NCI-H2029 (cell line): ENCODE data around the gene FUNDC2.

Source experiments
- DNase-seq: peaks from one replicate; lab custom pipeline; 2025; lab: John Stamatoyannopoulos, UW

Gene FUNDC2

DNA sequence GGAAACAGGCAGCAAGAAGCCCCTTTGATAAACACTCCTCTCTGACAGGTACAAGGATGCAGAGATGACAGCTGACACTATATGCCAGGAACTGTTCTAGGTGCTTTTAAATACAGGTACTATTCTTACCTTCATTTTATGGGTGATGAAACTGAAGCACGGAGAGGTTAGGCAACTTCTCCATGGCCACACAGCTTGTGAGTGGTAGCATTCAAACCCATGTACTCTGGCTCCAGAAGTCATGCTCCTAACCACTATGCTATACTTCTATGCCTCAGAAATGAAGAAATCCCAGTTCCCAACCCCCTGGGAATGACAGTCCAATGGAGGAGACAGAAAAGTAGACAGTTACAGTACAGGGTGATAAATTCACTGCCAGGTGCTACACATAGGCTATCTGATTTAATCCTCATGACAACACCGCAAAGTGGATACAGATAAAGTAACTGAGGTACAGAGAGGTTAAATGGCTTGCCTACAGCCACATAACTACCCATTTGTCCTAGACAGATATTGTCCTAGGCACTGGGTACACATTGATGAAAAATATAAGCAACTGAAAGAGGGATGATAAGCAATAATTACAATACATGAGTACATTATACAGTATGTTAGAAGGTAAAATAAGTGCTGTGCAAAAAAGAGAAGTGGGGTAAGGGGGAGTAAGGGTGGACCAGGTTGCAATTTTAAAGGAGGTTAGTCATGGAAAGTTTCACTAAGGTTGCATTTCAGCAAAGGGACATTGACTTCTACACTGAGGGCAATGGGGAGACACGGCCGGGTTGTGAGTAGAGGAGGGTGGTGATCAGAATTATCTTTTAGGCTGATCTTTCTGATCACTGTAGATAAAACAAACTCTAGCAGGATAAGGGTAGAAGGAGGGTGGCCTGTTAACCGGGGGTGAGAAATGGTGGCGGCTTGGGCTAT is 2.5 kb upstream of the FUNDC2 start:
- DNase-seq = no peak

DNA sequence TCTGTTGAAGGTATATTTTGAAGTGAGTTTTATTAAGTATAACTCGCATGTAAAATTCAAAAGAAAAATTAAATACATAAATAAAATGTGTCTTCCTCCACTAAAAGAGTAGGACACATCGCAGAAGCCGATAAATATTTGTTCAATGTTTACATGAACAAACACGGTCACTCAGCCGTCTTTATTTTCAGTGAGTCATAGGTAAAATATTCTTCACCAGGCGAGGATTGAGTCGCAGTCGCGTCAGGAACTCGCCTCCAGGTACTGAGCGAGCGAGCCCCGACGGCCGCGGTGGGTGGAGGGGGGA is 271 bp upstream of the FUNDC2 start:
- DNase-seq = no peak

DNA sequence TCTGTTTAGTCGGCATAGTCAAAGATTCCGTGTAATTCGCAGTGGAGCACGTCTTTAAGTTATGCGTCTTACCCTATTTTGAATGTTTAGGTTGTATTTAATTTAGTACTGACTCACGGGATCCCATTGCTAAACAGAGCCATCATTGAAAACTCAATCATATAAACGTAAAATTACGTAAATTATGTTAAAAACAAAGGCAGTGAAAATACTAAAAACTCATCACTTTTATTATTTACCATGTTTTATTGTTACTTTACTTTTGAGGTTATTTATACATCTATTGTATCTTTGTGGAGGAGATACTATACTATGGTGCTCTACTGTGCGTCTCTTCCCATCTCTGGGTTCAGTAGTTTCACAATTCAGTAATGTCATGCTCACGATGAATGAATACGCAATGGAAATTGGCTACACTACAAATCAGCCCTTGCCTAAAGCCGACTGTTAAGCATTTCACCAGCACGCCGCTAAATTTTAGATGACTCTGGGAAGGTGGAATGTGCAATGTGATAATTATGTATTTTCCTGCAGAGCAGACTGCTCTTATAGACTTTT is 944 bp downstream of the FUNDC2 start:
- no peak for DNase-seq

DNA sequence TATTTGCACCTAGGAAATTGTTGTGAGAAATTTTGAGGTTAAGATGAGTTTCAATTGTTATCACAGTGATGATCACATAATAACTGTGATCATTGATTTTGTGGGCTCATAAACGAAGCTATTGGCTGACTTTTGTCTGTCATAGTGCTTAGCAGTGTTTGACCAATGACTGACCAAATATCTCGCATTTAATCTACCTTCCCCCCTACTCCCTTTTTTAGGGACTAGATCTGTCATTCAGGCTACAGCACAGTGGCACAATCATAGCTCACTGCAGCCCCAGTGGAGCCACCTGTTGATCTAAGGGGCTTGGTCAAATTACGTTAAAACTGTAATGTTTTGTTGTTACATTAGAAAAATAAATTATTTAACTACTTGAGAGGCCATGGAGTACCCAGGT is 1.5 kb downstream of the FUNDC2 start:
- DNase-seq = no peak

DNA sequence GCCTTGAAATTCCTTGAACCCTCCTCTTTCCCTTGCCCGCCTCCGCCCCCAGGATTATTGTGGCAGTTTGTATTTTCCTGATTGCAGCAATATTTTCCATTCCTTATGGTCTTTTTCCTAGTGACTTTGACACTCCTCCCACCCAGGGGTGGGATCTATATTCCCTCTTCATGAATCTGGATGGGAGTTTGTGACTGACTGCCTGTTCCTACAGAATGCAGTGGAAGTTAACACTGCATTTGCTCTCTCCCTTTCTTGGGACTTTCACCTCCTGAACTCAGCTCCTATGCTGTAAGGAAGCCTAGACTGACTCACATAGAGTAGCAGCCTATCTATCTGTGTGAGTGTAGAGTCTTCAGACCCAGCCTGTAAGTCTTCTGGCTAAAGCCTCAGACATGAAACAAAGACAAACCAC is 2.2 kb downstream of the FUNDC2 start:
- no peak for DNase-seq

DNA sequence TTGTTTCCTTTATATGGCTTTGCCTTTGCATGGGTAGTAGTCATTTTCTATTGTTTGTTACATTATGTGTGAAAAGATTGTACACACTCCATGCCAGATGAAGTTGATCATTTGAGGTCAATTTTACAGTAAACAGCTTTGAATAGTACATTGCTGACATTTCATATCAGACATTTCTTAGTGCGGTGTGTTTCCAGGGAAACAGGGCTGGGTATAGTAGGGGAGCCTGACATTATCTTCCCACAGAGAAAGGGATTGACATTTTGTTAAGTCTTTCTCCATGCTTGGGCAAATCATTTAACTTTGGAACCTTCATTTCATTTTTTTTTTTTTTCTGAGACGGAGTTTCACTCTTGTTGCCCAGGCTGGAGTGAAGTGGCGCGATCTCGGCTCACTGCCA is 5.0 kb downstream of the FUNDC2 start:
- DNase-seq = no peak

DNA sequence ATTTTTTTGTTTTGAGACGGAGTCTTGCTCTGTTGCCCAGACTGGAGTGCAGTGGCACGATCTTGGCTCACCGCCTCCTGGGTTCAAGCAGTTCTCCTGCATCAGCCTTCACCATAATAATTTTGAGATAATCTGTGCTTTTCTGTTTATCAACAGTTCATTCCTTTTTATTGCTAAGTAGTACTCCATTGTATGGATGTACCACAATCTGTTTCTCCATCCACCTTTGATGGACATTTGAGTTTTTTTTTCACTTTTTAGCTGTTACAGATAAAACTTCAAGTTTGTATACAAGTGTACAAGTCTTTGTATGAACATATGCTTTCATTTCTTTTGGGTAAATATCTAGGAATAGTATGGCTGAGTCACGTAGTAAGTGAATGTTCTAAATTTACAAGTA is 9.0 kb downstream of the FUNDC2 start:
- DNase-seq = no peak

DNA sequence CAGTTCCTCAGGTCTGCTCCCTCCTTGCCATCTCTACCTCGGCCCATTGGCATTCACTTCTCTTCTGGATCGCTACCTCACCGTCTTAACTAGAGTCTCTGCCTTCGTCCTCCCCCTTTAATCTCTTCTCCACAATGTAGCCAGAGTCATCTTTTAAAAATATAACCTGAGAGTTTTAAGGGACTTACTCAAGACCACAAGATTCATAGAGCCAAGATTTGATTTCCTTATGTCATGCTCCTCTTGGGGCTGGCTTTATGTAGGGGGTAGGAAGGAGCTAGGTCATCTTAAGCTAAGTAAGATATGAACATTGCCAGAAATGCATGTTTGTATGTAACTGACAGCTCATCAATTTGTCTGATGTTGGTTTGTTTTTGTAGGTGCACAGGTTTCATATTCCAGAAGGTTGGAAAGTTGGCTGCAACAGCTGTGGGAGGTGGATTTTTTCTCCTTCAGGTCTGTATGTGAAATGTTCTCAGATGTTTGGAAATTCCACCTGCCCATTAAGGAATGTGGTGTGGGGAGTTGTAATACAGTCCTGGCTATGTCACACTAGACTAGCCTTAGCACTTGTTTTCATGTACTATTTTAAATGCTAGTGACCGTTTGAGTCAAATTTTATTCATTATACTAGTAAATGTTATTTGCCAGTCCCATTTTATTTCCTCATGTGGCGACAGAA is 19.6 kb downstream of the FUNDC2 start:
- DNase-seq = no peak

DNA sequence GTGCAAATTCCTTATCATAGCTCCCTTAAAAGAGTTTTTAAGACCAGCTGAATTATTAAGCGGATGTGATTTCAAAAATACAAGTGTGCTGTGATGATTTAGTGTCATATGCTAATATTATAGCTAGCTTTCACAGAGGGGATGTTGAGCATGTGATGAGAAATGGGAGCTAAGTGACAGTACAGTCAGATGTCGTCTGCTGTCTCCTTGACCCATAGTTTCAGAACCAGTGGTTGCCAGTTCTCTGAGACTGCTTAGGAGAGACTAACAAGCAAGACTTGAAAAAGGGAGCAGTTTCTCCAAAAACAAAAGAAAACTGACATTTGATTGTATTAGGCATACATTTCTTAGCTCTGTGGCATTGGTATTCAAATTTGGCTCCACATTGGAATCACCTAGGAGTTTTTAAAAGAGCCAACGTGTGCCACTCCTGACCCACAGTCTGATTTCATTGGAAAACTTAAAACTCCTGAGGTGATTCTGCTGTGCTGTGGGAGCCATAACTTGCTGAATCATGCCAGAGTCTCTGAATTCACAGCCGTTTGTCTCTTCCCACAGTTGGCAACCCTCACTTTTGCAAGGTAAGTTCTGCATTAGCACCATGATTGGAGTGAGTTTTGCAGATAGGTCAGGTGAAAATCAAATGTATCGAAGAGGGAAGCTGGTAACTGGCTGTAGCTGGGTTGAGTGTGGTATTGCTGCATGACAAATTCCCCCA is 20.3 kb downstream of the FUNDC2 start:
- DNase-seq = no peak

DNA sequence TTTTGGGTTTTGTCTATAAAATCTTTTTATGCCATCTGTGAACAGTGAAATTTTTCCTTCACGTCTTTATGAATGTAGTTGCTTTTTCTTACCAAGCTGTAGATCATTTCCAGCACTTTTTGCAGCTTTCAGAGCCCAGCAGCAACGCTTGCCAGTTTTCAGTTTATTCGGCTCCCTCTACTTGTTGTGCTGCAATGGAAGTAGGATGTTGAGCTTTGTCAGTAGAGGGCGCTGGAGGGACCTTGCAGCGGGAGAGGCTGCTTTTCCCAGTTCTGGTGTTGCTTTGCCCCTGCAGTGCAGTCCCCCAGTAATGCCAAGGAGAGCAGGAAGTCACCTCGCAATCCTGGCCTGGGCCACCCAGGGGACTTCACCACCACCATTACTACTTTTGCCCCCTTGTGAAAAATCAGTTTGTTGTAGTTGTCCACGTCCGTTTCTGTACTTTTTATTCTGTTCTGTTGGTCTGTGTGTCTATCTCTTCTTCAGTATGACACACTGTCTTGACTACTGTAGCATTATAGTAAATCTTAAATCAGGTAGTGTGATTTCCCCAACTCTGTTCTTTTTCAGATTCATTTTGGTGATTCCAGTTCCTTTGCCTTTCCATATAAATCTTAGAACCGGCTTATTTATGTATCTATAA is 22.5 kb downstream of the FUNDC2 start:
- no peak for DNase-seq

DNA sequence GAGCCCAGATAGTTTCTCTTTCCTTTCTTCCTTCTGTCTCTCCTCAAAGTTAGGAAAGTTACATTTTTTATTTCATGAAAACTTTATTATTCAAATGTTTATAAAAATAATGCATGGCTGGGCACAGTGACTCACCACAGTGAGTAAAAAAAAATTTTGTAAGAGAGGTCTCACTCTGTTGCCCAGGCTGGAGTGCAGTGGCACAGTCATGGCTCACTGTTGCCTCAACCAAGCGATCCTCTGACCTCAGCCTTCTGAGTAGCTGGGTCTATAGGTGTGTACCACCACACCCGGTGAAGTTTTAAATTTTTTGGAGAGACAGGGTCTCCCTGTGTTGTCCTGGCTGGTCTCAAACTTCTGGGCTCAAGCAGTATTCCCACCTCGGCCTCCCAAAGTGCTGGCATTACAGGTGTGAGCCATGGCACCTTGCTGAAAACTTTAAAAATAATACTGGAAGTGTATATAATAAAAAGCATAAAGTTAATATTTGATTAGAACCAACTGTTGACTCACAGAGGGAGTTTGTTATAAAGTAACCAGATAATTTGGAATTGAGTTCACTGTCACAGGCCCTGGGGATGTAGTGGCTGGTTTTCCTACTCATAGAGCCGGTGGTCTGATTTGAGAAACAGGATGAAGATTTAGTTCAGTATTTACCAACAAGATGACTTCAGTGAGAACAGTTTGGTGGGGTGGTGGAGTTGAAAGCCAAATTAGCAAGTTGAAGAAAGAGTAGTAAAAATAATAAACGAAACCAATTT is 26.3 kb downstream of the FUNDC2 start:
- DNase-seq = no peak

DNA sequence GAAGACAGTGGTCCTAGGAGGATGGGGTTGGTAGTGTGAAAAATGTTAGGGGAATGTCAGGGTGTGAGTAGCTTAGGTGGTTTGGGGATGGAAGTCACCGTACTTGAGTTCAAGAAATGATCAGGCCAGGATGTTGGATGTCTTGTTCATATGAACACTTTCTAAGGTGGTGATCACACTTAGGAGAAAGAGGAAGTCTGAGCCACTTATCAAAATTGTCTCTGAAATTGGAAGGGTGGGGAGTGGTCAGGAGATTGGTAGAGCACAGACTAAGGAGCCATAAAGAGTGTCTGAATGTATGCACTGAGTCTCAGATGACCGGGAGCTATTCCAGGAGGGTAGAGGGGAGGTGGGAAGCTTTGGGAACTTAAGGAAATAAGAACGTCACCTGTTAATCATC is 27.0 kb downstream of the FUNDC2 start:
- no peak for DNase-seq

DNA sequence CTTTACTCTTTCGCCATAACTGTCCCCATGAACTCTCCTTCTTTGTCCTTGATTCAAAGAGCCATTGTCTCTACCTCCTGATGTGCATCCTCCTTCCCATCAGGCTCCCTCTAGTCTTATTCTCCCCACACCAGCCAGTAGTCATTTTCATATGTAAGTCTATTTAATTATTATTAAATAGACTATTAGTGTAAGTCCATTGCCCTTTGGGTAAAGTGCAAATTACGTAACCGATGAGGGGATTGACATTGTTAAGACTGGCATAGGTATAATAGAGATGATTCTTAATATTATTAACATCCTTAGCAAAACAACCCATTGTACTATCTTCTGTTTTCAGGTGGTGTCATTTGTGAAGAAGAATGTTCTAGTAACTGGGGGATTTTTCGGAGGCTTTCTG is 27.6 kb downstream of the FUNDC2 start:
- no peak for DNase-seq

DNA sequence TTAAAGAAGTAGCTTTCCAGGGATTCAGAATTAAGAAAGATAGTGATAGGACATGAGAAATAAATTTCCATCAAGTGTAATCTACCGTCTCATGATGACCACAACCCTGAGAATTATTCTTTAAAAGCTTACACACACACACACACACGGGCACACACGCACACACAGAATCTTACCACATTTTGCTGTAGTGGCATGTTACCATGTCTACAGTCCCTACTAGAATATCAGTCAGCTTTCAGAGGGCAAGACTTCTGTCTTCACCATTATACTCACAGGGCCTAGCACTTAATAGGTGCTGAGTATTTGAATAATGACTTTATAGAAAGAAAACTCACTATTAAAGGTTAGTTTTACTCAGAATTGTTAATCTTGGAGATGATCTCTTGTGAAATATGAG is 28.9 kb downstream of the FUNDC2 start:
- DNase-seq = no peak

DNA sequence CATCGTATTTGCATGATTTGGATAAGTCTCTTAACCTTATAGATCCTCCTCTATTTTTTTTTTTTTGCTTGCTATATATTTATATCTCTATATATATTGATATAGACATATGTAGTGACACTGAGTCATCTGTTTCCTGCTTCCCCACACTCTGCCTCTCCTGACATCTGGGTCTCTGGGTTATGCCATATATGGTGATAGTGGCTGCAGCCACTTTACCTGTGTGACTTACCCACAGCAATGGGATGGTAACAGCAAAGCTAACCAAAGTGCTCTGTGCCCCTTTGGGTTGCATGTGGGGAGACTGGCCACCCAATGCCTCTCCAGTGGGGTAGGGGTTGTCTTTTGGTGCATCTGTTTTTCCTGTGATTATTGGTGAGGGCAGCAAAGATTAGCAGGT is 29.8 kb downstream of the FUNDC2 start:
- no peak for DNase-seq

DNA sequence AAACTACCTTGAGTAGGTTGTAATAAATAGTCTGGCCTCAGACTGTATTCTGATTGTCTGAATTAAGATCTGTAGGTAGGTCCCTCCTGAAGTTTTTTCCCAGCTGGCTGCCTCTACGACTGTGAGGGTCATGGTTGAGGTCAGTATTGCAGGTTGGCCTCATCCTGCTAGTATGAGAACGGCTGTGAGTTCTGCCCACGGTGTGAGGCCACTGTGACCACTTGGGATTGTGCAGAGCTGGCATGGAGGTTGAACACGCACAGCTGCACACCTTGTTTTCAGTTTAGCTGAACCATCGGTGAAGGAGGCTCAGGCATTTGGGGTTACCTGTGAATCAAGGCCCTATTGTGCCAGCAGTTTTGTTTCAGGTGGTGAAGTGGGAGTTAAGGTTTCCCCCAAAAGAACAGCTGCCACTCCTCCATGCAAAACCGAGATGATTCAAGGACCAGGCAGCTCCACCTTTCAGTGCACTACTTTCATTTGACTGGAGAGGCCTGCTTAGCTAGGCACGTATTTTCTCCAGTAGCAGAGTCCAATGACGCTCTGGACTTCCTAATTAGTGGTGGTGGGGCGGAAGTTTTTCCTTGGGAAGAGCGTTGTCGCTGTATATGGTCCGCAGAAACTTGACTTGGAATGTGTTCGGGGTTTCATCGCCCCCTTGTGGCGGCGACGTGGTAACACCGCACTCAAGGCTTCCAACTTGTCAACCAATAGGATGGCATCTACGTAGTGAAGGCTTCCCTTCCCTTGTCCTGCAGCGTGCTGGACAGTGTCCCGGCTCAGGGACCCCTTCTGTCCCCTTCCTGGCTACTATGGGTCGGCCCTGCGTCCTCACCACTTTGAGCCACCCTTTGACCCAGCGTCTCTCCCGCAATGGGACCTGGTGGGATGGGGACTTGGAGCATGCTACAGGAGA is 30.5 kb downstream of the FUNDC2 start:
- DNase-seq = peak; percentile 19

DNA sequence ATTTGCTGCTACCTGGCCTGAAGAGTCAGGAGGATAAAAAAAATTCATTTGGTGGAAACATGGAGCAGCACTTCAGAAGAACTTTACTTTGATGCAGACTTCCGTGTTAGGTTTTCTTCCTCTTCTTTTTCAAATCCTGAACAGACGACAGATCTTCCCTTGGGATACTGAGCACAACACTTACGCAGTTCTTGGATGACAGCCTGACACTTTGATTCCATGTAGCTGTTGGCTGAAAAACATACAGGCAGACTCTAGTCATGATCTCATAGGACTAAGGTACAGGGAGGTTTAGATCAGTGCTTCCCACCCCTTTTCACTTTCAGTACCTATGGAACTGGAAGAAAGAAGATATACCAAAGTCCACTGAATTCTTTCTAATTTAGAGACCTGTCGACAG is 35.1 kb downstream of the FUNDC2 start:
- no peak for DNase-seq

DNA sequence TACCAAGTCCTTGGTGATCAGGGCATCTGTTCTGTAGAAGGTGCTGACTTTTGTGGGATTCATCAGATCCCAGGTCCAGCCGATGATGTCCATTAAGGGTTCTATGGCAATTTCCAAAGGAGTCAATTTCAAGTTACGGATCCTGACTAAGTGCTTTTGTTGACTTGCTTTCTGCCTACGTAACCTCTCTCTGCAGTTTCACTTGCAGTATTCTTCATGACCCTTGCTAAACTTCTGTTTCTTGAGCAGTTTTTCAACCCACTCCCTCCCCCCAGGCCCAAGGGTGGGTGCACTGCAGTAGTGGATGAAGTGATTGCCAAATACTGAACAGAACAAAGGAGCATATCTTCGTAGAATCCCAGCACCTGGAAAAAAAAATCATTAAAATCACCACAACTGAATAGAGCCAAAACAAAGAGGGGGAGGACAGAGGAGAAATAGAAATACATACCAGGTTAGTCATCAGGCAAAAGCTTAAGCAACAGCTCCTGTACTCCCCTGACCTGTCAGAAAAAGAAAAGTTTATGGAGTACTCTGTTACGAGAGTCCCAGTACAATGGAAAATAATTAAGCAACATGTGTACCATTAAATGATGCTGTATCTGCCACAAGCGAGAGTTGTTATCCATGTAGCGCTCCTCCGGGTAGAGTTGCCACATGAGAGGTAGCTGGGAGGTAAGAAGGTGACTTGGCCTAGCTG is 38.5 kb downstream of the FUNDC2 start:
- DNase-seq = no peak

DNA sequence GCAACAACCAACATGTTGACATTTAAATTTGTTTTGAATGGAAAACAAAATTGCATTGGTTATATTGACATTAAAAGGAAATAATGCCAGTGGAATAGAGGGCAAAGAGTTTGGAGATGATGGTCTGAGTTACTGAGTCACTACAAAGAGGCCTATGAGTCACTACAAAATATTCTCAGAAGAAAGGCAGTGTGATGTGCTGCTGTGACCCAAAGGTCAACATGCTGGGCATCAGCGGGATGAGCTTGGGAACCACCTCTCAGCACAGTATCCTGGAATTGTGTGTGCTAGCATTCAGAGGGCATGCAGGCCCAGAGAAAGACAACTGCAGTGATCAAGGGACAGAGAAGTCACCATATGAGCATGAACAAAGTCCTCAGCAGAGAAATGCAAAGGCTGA is 41.5 kb downstream of the FUNDC2 start:
- DNase-seq = no peak

DNA sequence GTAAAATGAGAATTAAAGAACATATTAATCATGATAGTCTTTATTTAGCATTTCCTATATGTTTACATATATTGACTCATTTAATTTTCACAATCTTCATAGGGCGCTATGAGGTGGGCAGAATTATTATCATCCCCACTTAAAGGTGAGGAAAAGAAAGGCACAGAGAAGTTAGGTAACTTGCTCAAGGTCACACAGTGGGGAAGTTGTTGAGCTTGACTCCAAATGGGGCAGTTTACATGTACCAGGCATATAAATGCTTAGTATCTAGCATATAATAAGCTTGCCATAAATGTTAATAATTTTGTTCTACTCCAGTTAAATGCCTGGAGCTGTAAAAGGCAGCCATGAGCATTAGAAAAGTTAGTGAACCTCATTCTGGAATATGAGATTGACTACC is 42.8 kb downstream of the FUNDC2 start:
- no peak for DNase-seq
